OCI-LY7 (cell line): Measurements from ENCODE around the gene MTMR4. TPM values are rescaled to one million over a fixed set of nuclear protein-coding genes. Genes with fewer than 3 reads are reported as not detected.

Source experiments
- BruUV-seq: library from RNA; stranded (reverse); fragments of 400-500 nt; replicated peaks from 2 replicates; lab custom pipeline; 2021; lab: Mats Ljungman, UMichigan
- CTCF ChIA-PET: fragments of 300-600 bp; sonication (Branson Sonifier 250); formaldehyde crosslinking; loops from one replicate; lab custom pipeline; 2022; ENCODE audit warnings: antibody characterized with exemption; ENCODE audit not compliant: unreplicated experiment; lab: Charles Lee
- POLR2A ChIA-PET: fragments of 300-600 bp; sonication (Branson Sonifier 250); formaldehyde crosslinking; loops from one replicate; lab custom pipeline; 2022; ENCODE audit warnings: antibody characterized with exemption; lab: Charles Lee
- DNase-seq: peaks from one replicate; pipeline ENCODE4 v3.0.0-alpha.2; 2015; ENCODE audit warnings: low spot score
- H2AFZ ChIP-seq: fragments of 200-600 bp; sonication (generic), shearing (Covaris generic); 2 replicates; pipeline ENCODE4 v1.6.1; 2014; ENCODE audit warnings: mild to moderate bottlenecking, antibody characterized with exemption, low read length, moderate library complexity
- H3K27ac ChIP-seq: fragments of 200-600 bp; sonication (generic); 2 replicates; pipeline ENCODE4 v1.5.1; 2014; ENCODE audit warnings: mixed run types, low read depth, mild to moderate bottlenecking, moderate library complexity, low read length, inconsistent platforms; ENCODE audit not compliant: poor library complexity, severe bottlenecking
- H3K36me3 ChIP-seq: fragments of 200-600 bp; sonication (generic); 2 replicates; pipeline ENCODE4 v1.6.1; 2014; ENCODE audit warnings: mild to moderate bottlenecking, antibody characterized with exemption, low read length, moderate library complexity, mixed read lengths; ENCODE audit not compliant: insufficient read depth
- H3K4me1 ChIP-seq: fragments of 200-600 bp; sonication (generic); 2 replicates; pipeline ENCODE4 v1.5.1; 2014; ENCODE audit warnings: mild to moderate bottlenecking, low read length; ENCODE audit not compliant: insufficient read depth, poor library complexity, severe bottlenecking
- H3K4me2 ChIP-seq: fragments of 200-600 bp; sonication (generic); 2 replicates; pipeline ENCODE4 v1.6.1; 2014; ENCODE audit warnings: mild to moderate bottlenecking, low read length
- H3K4me3 ChIP-seq: fragments of 200-600 bp; sonication (generic); 2 replicates; pipeline ENCODE4 v1.5.1; 2014; ENCODE audit warnings: mild to moderate bottlenecking, low read depth, low read length; ENCODE audit not compliant: poor library complexity, severe bottlenecking
- H3K79me2 ChIP-seq: fragments of 200-600 bp; sonication (generic); 2 replicates; pipeline ENCODE4 v1.6.1; 2016; ENCODE audit warnings: low read depth, mild to moderate bottlenecking, low read length, moderate library complexity, mixed read lengths; ENCODE audit not compliant: insufficient read depth
- H3K9me2 ChIP-seq: fragments of 200-600 bp; sonication (generic); 2 replicates; pipeline ENCODE4 v1.6.1; 2016; ENCODE audit warnings: mild to moderate bottlenecking, low read length, mixed read lengths; ENCODE audit not compliant: insufficient read depth
- H3K9me3 ChIP-seq: fragments of 200-600 bp; sonication (generic); 2 replicates; pipeline ENCODE4 v1.6.1; 2014; ENCODE audit warnings: mild to moderate bottlenecking, mixed run types, low read length, mixed read lengths
- H4K20me1 ChIP-seq: fragments of 200-600 bp; sonication (generic); 2 replicates; pipeline ENCODE4 v1.6.1; 2014; ENCODE audit warnings: mild to moderate bottlenecking, antibody characterized with exemption, low read length, moderate library complexity, mixed read lengths; ENCODE audit not compliant: insufficient read depth
- CTCF ChIP-seq: fragments of 200-600 bp; sonication (generic); conservative IDR thresholded peaks from 2 replicates; pipeline ENCODE4 v1.5.1; 2014; ENCODE audit warnings: mild to moderate bottlenecking, antibody characterized with exemption, low read length, moderate library complexity, mixed read lengths
- EZH2phosphoT487 ChIP-seq: fragments of 200-600 bp; sonication (generic); IDR thresholded peaks from 2 replicates; pipeline ENCODE4 v1.6.1; 2018; ENCODE audit warnings: low read depth, borderline replicate concordance, mild to moderate bottlenecking, mixed run types, antibody characterized with exemption, low read length, moderate library complexity, mixed read lengths
- intact Hi-C: fragments of 100-400 bp; cut with micrococcal nuclease; formaldehyde crosslinking; loops from one replicate; pipeline ENCODE4 v1.10.0; 2022; ENCODE audit not compliant: unreplicated experiment
- total RNA-seq, 2 experiments: library from RNA; depleted of rRNA in 1 of 2; stranded (reverse); fragments of >200 nt in 1 of 2; shearing (Covaris generic) in 1 of 2; gene quantifications; 2 replicates each; pipeline ENCODE4 v1.2.3, GENCODE V29; 2014 to 2022

MTMR4 gene
- total RNA-seq, 2 experiments from 2014 or later = 37.0 to 61.1 TPM

- no TSS peak for BruUV-seq
- peaks cover 22% of the 10 kb centered on the region; the same call in 1 of the 2 replicates for H3K79me2 ChIP-seq
- H3K4me1 ChIP-seq = peaks cover 63% of the 10 kb centered on the region
- 0 out of 2 replicates have a peak, but pooled peaks cover 4% of the 10 kb centered on the region for H4K20me1 ChIP-seq
- no peaks in the 10 kb centered on the region for H3K9me3 ChIP-seq
- TF ChIP-seq CTCF (no peak), EZH2phosphoT487 (no peak)
- ChIA-PET POLR2A (interaction anchor here (1.0 to 2.5 kb wide), 2 partner anchors 115 kb away, joined by 3 to 22 read pairs; no protein-coding TSS in a partner anchor), CTCF (no interaction called here)
- peak overlapping the region; percentile 86 for H3K4me3 ChIP-seq
- H3K36me3 ChIP-seq = peaks cover 11% of the 10 kb centered on the region
- H3K27ac ChIP-seq = peak overlapping the region; percentile 59
- no peak for DNase-seq
- intact Hi-C loops = loop anchor here (5.0 to 10.0 kb wide), 2 partner anchors 175 to 178 kb away; partner anchors contain the start of genes RAD51C and TEX14
- no peak overlapping the region for H2AFZ ChIP-seq
- H3K4me2 ChIP-seq = peak overlapping the region; percentile 91
- H3K9me2 ChIP-seq = no peaks in the 10 kb centered on the region
These were observed 2.4 kb upstream of the MTMR4 start for GRCh38 chr17:58516644-58517377.

- Histone ChIP-seq H3K79me2 (peaks cover 22% of the 10 kb centered on the region; the same call in 1 of the 2 replicates), H3K4me3 (peak overlapping the region; percentile 90), H3K4me1 (peaks cover 54% of the 10 kb centered on the region), H3K36me3 (peaks cover 26% of the 10 kb centered on the region), H4K20me1 (0 out of 2 replicates have a peak, but pooled peaks cover 4% of the 10 kb centered on the region), H2AFZ (no peak overlapping the region), H3K4me2 (peak overlapping the region; percentile 91), H3K27ac (peak overlapping the region; percentile 5), H3K9me2 (no peaks in the 10 kb centered on the region), H3K9me3 (no peaks in the 10 kb centered on the region)
- no peak for DNase-seq
- no TSS peak for BruUV-seq
- CTCF ChIA-PET = interaction anchor here (0.5 kb wide), 1 partner anchor 73 kb away, joined by 5 read pairs; no protein-coding TSS in a partner anchor
- intact Hi-C loops = loop anchor here (5.0 to 10.0 kb wide), 2 partner anchors 173 to 180 kb away; partner anchors contain the start of genes RAD51C and TEX14
- TF ChIP-seq CTCF (no peak), EZH2phosphoT487 (no peak)
- POLR2A ChIA-PET = interaction anchor here (0.6 to 1.7 kb wide), 6 partner anchors 10 to 432 kb away, joined by 3 to 10 read pairs (median 4); no protein-coding TSS in a partner anchor
These were observed 848 bp upstream of the MTMR4 start for GRCh38 chr17:58515286-58515685.
